Suprapubic skin (tissue), 4 donors: Measurements from ENCODE around the gene GRB10. TPM values are rescaled to one million over a fixed set of nuclear protein-coding genes. Genes with fewer than 3 reads are reported as not detected.

Source experiments
- DNase-seq, 2 donors: peaks; one replicate each; pipeline ENCODE4 v3.0.0-alpha.2; 2019; ENCODE audit warnings: low spot score in 2 of 2
- H3K27ac ChIP-seq: fragments of 200-600 bp; sonication (generic); one replicate; pipeline ENCODE4 v1.5.1; 2019
- H3K27me3 ChIP-seq: fragments of 200-600 bp; sonication (generic); one replicate; pipeline ENCODE4 v1.5.1; 2019
- H3K36me3 ChIP-seq: fragments of 200-600 bp; sonication (generic); one replicate; pipeline ENCODE4 v1.5.1; 2019
- H3K4me1 ChIP-seq: fragments of 200-600 bp; sonication (generic); one replicate; pipeline ENCODE4 v1.5.1; 2019
- H3K4me3 ChIP-seq: fragments of 200-600 bp; sonication (generic); one replicate; pipeline ENCODE4 v1.5.1; 2019; ENCODE audit warnings: mild to moderate bottlenecking
- H3K9me3 ChIP-seq: fragments of 200-600 bp; sonication (generic); one replicate; pipeline ENCODE4 v1.5.1; 2019
- EP300 ChIP-seq: sonication (generic); formaldehyde crosslinking; IDR thresholded peaks from one replicate; pipeline ENCODE4 v1.6.1; 2017; ENCODE audit warnings: antibody characterized with exemption
- POLR2A ChIP-seq, 2 donors: fragments of 450-650 bp; IDR thresholded peaks; one replicate each; pipeline ENCODE4 v1.6.1; 2017; ENCODE audit warnings: antibody characterized with exemption in 2 of 2, mild to moderate bottlenecking in 2 of 2, moderate library complexity in 2 of 2
- POLR2AphosphoS5 ChIP-seq, 3 donors: sonication (generic); formaldehyde crosslinking; IDR thresholded peaks; one replicate each; pipeline ENCODE4 v1.6.1; 2017; ENCODE audit warnings: antibody characterized with exemption in 3 of 3
- WGBS: methylation state at CpG from one replicate; pipeline ENCODE4 v1.1.5; 2018; 5-methylcytosine and 5-hydroxymethylcytosine counted together
- total RNA-seq, 4 donors: library from RNA; depleted of rRNA; stranded (reverse); fragments of >200 nt; gene quantifications; one replicate each; pipeline ENCODE4 v1.1.0, GENCODE V29; 2016
- TF ChIP-seq, protein P1 (sequence below), 2 donors: fragments of 200-600 bp in 1 of 2; fragments of 450-650 bp in 1 of 2; sonication (generic) in 1 of 2; IDR thresholded peaks; one replicate each; pipeline ENCODE4 v1.5.1; 2016 to 2019; ENCODE audit warnings: antibody characterized with exemption in 2 of 2, mild to moderate bottlenecking in 1 of 2, moderate library complexity in 1 of 2

The GRB10 gene
- total RNA-seq, 4 donors from 2014 or later: 7.8 to 56.2 (median 11.5) TPM

DNA sequence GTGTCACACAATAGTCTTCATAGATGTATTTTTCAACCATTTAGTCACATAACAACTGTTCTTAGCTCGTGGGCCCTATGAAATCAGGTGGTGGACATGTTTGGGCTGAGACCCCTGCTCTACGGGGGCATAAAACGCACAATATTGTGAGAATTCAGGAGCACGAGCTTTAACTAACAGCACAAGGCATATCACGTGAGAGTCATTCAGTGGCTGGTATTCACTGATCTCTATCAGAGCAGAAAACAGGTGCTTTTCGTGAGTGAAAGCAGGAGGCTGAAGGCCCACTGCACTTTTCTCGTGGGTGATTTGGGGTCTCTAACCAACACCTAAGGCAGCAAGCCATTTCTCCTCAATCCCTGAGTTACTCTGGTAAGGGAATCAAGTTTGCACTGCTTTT, 42.8 kb upstream of the GRB10 start:
- no peak for TF ChIP-seq POLR2A (IDR thresholded peaks at IDR 0.05)
- TF ChIP-seq, protein P1, sequence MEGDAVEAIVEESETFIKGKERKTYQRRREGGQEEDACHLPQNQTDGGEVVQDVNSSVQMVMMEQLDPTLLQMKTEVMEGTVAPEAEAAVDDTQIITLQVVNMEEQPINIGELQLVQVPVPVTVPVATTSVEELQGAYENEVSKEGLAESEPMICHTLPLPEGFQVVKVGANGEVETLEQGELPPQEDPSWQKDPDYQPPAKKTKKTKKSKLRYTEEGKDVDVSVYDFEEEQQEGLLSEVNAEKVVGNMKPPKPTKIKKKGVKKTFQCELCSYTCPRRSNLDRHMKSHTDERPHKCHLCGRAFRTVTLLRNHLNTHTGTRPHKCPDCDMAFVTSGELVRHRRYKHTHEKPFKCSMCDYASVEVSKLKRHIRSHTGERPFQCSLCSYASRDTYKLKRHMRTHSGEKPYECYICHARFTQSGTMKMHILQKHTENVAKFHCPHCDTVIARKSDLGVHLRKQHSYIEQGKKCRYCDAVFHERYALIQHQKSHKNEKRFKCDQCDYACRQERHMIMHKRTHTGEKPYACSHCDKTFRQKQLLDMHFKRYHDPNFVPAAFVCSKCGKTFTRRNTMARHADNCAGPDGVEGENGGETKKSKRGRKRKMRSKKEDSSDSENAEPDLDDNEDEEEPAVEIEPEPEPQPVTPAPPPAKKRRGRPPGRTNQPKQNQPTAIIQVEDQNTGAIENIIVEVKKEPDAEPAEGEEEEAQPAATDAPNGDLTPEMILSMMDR (IDR thresholded peaks at IDR 0.05): no peak
- TF ChIP-seq POLR2AphosphoS5 (IDR thresholded peaks at IDR 0.05): no peak
- no peak for TF ChIP-seq EP300
- H3K9me3 ChIP-seq: no peaks in the 10 kb centered on the region
- H3K27me3 ChIP-seq: no peaks in the 10 kb centered on the region
- no peak for DNase-seq
- no peaks in the 10 kb centered on the region for H3K4me1 ChIP-seq
- no peak overlapping the region for H3K27ac ChIP-seq
- H3K4me3 ChIP-seq: no peak overlapping the region
- no peaks in the 10 kb centered on the region for H3K36me3 ChIP-seq
- WGBS: 78% methylated on average over 7 of the region's 7 CpGs

DNA sequence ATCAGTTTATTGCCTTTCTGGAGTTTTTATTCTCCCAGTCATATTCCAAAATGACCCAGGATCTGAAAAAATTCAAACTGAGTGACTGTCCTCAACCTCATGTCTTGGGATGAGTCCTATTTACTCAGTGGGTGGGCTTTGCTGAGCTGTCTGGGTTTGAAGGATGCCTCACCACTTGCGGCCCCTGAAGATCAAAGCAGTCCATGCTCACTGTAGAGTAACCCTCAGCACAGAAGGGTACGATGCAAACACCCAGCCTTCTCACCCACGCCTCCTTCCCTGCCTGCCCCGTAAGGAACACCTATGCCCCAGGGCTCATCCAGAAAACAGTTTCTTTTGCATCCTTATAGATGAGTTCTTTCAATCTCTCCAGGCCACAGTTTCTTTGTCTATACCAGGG, 42.2 kb upstream of the GRB10 start:
- TF ChIP-seq POLR2A (IDR thresholded peaks at IDR 0.05): no peak
- TF ChIP-seq POLR2AphosphoS5 (IDR thresholded peaks at IDR 0.05): no peak
- TF ChIP-seq EP300: no peak
- TF ChIP-seq, protein P1 (IDR thresholded peaks at IDR 0.05): no peak
- H3K27ac ChIP-seq: no peak overlapping the region
- H3K4me3 ChIP-seq: no peak overlapping the region
- DNase-seq: peak in 1 of 2 donors; percentile 68
- H3K27me3 ChIP-seq: no peaks in the 10 kb centered on the region
- H3K4me1 ChIP-seq: no peaks in the 10 kb centered on the region
- H3K9me3 ChIP-seq: no peaks in the 10 kb centered on the region
- H3K36me3 ChIP-seq: no peaks in the 10 kb centered on the region
- 62% methylated on average over 4 of the region's 4 CpGs for WGBS

DNA sequence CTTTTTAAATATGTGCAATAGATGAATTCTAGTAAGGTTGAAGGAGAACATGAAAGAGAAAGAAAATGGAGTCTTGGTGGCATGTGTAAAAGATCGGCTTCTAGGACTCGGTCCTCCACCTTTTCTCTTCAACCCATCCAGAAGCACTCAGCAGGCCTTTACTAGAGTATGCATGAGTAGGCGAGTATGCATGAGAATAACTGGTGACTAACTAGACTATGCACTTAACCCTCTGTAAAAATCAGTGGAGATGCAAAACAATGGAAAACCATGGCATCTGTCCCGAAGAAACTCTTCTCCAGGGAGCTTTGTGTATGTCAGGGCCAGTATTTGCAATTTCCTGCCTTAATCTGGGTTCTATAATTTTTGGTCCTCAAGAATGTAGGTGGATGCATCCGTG, 40.0 kb upstream of the GRB10 start:
- H3K4me1 ChIP-seq: no peaks in the 10 kb centered on the region
- TF ChIP-seq EP300 (no peak), POLR2AphosphoS5 (IDR thresholded peaks at IDR 0.05) (no peak), POLR2A (IDR thresholded peaks at IDR 0.05) (no peak)
- TF ChIP-seq, protein P1 (IDR thresholded peaks at IDR 0.05): no peak
- no peak overlapping the region for H3K4me3 ChIP-seq
- H3K27me3 ChIP-seq: no peaks in the 10 kb centered on the region
- no peaks in the 10 kb centered on the region for H3K36me3 ChIP-seq
- no peaks in the 10 kb centered on the region for H3K9me3 ChIP-seq
- WGBS: 86% methylated on average over 5 of the region's 5 CpGs
- no peak overlapping the region for H3K27ac ChIP-seq
- DNase-seq: no peak

DNA sequence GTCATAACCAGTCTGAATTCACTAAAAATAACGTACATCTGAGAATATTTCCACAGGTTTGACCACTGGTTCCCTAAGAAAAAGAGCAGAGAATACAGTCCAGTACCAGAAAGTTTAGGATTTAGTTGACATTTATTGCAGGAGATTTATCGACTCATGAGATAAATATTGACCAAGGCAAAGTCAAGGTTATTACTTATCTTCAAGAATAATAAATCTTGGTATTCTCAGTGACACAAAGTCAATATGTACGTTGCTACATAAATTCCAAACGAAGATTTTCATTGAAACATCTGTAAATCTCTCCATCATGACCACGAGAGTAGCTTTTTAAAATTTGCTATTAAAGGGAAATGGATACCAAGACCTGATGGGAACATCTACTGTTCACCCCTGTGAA, 39.4 kb upstream of the GRB10 start:
- WGBS: 77% methylated on average over 5 of the region's 5 CpGs
- no peak for DNase-seq
- Histone ChIP-seq H3K27me3 (no peaks in the 10 kb centered on the region), H3K4me1 (no peaks in the 10 kb centered on the region), H3K36me3 (no peaks in the 10 kb centered on the region), H3K4me3 (no peak overlapping the region), H3K9me3 (no peaks in the 10 kb centered on the region), H3K27ac (no peak overlapping the region)
- no peak for TF ChIP-seq EP300
- TF ChIP-seq, protein P1 (IDR thresholded peaks at IDR 0.05): no peak
- TF ChIP-seq POLR2AphosphoS5 (IDR thresholded peaks at IDR 0.05): no peak
- TF ChIP-seq POLR2A (IDR thresholded peaks at IDR 0.05): no peak

DNA sequence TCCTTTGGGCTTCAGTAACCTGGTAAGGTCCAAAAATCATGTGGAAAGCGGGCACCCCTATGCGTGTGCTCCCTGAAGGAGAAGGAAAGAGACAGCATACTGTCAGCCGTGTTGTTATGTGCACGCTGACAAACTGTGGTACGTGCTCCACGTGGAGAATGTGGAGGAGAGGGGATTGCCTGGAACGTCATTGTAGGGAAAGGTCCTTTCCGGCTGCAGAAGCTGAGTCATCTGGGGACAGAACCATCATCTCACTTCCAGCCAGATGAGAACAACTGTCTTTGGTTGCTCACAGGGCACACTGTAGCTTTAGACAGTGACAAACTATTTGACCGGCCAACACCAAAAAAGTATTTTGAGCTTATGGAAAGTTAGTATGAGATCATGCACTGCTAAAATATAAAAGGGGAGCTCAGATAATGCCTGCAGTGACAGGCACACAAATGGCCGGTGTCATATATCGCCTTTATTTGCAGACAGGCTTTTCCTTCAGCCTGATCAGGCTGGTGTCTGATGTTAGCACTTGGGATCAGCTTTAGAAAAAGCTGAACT, 38.8 kb upstream of the GRB10 start:
- H3K36me3 ChIP-seq: no peaks in the 10 kb centered on the region
- whole genome bisulfite sequencing: 78% methylated on average over 11 of the region's 11 CpGs
- no peaks in the 10 kb centered on the region for H3K9me3 ChIP-seq
- no peaks in the 10 kb centered on the region for H3K27me3 ChIP-seq
- no peak overlapping the region for H3K4me3 ChIP-seq
- no peak overlapping the region for H3K27ac ChIP-seq
- no peaks in the 10 kb centered on the region for H3K4me1 ChIP-seq
- peak in 1 of 2 donors; percentile 24 for DNase-seq
- no peak for TF ChIP-seq POLR2A (IDR thresholded peaks at IDR 0.05)
- no peak for TF ChIP-seq EP300
- TF ChIP-seq, protein P1 (IDR thresholded peaks at IDR 0.05): no peak
